Measurements from ENCODE around the gene PRKACA.

GRCh38 chr19:14118165-14119051, 846 bp upstream of the PRKACA start:
- TF ChIP-seq, protein P1, sequence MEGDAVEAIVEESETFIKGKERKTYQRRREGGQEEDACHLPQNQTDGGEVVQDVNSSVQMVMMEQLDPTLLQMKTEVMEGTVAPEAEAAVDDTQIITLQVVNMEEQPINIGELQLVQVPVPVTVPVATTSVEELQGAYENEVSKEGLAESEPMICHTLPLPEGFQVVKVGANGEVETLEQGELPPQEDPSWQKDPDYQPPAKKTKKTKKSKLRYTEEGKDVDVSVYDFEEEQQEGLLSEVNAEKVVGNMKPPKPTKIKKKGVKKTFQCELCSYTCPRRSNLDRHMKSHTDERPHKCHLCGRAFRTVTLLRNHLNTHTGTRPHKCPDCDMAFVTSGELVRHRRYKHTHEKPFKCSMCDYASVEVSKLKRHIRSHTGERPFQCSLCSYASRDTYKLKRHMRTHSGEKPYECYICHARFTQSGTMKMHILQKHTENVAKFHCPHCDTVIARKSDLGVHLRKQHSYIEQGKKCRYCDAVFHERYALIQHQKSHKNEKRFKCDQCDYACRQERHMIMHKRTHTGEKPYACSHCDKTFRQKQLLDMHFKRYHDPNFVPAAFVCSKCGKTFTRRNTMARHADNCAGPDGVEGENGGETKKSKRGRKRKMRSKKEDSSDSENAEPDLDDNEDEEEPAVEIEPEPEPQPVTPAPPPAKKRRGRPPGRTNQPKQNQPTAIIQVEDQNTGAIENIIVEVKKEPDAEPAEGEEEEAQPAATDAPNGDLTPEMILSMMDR (IDR thresholded peaks at IDR 0.05), result no peak
- TF ChIP-seq POLR2AphosphoS5 (IDR thresholded peaks at IDR 0.05) (peak; percentile 65 to 83 (median 77)), EP300 (IDR thresholded peaks at IDR 0.05) (peak in 2 of 4 donors; percentile 30 to 52)
